ENCODE data around the gene OR5M8.

Gene OR5M8

GRCh38 chr11:56491270-56491669 lies at the start of gene OR5M8:
Gene OR5M8, minus strand, starts transcription at chr11:56491370. Its CDS starts 0 bp downstream, at chr11:56491370.
- no peak for DNase-seq

- DNase-seq = no peak
Observed at GRCh38 chr11:56533054-56533740, 42.0 kb upstream of the OR5M8 start.

DNA sequence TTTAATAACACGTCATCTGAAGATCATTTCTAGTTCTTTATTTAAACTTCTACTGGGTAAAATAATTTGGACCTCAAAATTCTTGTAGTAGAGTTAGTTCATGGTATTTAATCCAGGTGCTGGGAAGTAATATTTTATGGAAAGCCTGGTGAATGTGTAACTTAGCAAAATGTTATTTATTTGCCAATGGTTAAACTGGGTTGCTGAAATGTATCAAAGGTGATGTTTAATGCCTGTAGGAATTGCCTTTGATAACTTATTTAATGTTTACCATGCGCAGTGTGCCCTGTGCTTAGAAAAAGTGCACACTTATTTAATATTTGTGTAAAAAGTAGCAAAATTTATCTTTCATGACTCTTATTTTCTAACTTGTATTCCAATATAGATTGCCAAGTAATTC lies 40.7 kb upstream of the OR5M8 start:
- no peak for DNase-seq

GRCh38 chr11:56522008-56522407 lies 30.8 kb upstream of the OR5M8 start:
- no peak for DNase-seq

- DNase-seq = no peak
Observed at GRCh38 chr11:56513280-56513679, 22.1 kb upstream of the OR5M8 start.

- no peak for DNase-seq
Observed at GRCh38 chr11:56509439-56509838, 18.3 kb upstream of the OR5M8 start.

- no peak for DNase-seq
Observed at GRCh38 chr11:56497010-56497409, 5.8 kb upstream of the OR5M8 start.

DNA sequence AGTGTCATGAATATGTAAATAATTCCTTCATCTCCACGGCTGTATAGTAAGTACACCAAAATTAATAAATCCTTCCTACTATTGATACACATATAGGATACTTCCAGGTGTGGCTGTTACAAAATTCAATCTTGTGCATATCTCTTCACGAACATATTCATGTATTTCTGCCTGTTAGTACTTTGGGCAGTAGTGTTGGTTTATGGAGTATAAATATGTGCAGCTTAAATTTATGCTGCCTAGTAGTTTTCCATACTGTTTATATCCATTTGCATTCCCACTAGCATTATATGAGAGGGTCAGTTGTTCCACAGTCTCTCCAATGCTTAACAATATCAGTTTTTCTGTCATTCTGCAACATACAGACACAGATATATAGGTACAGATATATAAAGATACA lies 3.9 kb upstream of the OR5M8 start:
- no peak for DNase-seq

- DNase-seq = no peak
Observed at GRCh38 chr11:56486801-56487200, 4.4 kb downstream of the OR5M8 start.

GRCh38 chr11:56474729-56475235 lies 16.4 kb downstream of the OR5M8 start:
- DNase-seq = no peak

DNA sequence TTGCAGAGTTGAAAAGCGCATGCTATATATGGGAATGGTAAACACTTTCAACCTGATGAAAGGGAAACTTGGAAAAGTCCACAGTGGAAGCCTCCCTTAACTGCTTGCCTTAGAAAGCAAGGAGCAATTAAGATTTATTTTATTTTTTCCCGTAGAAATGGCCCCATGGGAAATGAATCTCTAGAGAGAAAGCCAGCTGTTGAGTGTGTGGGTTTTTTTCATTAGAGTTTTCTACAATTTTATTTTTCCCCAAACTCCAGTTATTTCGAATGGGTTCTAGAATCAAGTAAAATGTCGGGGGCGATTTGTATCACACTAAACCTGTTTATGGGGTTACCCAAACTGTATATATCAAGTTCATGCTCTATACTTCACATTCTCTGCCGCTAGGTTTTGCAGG lies 17.9 kb downstream of the OR5M8 start, which contains the start of gene OR5M3:
TSS of gene OR5M3 (minus strand) at position 101 of the 400 bp plus-strand sequence. CDS start 2,855 bp downstream, outside the sequence.
- DNase-seq = no peak

- no peak for DNase-seq
Observed at GRCh38 chr11:56457076-56457475, 34.1 kb downstream of the OR5M8 start.

DNA sequence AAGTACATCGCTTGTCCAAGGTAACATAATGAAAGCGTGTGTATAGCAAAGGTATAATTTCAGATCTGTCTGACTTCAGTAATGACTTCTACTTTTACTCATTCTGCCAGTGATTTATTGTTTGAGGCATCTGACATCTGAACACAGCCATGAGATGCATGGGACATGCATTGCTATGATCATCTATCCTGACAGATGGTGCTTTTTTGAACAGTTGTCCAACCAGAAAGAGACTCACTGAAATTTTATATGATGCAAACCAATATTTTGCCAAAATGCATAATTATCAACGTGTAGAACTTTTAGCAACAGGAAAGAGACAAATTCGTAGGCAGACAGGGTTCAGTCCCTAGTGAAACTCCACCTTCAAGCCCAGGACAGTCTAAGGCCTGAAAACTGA lies 37.6 kb downstream of the OR5M8 start:
- DNase-seq = no peak
